ENCODE data around the gene MAP3K8.

Gene MAP3K8

GRCh38 chr10:30398788-30399187, 35.2 kb upstream of the MAP3K8 start:
- DNase-seq = no peak
- H3K36me3 ChIP-seq = no peaks in the 10 kb centered on the region
- no peaks in the 10 kb centered on the region for H3K4me1 ChIP-seq
- H3K27me3 ChIP-seq = peaks cover 10% of the 10 kb centered on the region; the same call in 1 of the 2 replicates
- no peak for TF ChIP-seq CTCF (IDR thresholded peaks at IDR 0.05; ENCODE audit: low read depth, low read length)
- no peaks in the 10 kb centered on the region for H3K9me3 ChIP-seq
- H3K4me3 ChIP-seq (ENCODE audit: low read depth, low read length) = no peak overlapping the region

GRCh38 chr10:30403494-30403893, 30.5 kb upstream of the MAP3K8 start:
- Histone ChIP-seq H3K4me3 (ENCODE audit: low read depth, low read length) (no peak overlapping the region), H3K27me3 (no peaks in the 10 kb centered on the region), H3K9me3 (no peaks in the 10 kb centered on the region), H3K36me3 (no peaks in the 10 kb centered on the region), H3K4me1 (no peaks in the 10 kb centered on the region)
- no peak for DNase-seq
- no peak for TF ChIP-seq CTCF (IDR thresholded peaks at IDR 0.05; ENCODE audit: low read depth, low read length)

- no peak for TF ChIP-seq CTCF (IDR thresholded peaks at IDR 0.05; ENCODE audit: low read depth, low read length)
- Histone ChIP-seq H3K27me3 (no peaks in the 10 kb centered on the region), H3K9me3 (no peaks in the 10 kb centered on the region), H3K4me1 (no peaks in the 10 kb centered on the region), H3K36me3 (no peaks in the 10 kb centered on the region), H3K4me3 (ENCODE audit: low read depth, low read length) (no peak overlapping the region)
- DNase-seq = no peak
Measured at GRCh38 chr10:30404540-30404939, 29.4 kb upstream of the MAP3K8 start.

DNA sequence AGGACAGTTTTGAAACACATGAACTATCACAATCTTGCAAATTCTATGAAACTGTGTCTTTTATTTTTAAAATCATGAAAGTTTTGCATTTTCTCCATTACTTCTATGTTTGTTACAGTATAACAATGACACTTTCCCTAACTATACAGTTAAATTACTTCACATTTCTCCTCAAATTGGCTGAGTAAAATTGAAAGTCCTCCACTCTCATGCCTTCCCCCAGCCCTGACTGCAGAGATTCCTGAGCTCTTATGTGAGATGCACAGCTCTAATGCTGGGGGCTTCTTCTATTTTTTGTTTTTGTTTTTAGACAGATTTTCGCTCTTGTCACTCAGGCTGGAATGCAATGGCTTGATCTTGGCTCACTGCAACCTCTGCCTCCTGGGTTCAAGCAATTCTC, 22.7 kb upstream of the MAP3K8 start:
- no peak for TF ChIP-seq CTCF (IDR thresholded peaks at IDR 0.05; ENCODE audit: low read depth, low read length)

DNA sequence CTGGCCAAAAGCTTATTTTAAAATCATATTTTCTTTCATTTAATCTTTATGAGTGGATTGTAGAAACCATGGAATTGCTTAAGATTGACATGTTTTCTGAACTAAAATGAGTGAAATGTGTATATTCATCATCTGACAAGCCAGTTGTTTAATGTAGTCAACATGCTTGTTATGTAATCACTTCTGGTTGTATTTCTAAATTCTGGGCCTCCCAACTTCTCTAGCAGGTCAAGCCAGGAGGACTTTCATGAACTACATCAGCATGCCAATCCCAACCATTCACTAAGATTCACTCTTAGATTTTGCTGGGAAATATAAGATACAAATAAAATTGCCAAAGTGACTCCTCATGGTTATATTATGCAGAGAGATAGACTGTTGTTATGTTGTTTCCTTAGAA, 21.1 kb upstream of the MAP3K8 start:
- no peak for DNase-seq
- H3K4me3 ChIP-seq (ENCODE audit: low read depth, low read length) = no peak overlapping the region
- H3K27me3 ChIP-seq = no peaks in the 10 kb centered on the region
- TF ChIP-seq CTCF (IDR thresholded peaks at IDR 0.05; ENCODE audit: low read depth, low read length) = no peak
- H3K4me1 ChIP-seq = no peaks in the 10 kb centered on the region
- no peaks in the 10 kb centered on the region for H3K9me3 ChIP-seq
- H3K36me3 ChIP-seq = no peaks in the 10 kb centered on the region

More for the DNA sequence above, 22.7 kb upstream of the MAP3K8 start:
- DNase-seq = no peak
- Histone ChIP-seq H3K27me3 (no peaks in the 10 kb centered on the region), H3K4me1 (no peaks in the 10 kb centered on the region), H3K4me3 (ENCODE audit: low read depth, low read length) (no peak overlapping the region), H3K36me3 (no peaks in the 10 kb centered on the region), H3K9me3 (no peaks in the 10 kb centered on the region)

- Histone ChIP-seq H3K4me1 (no peaks in the 10 kb centered on the region), H3K36me3 (no peaks in the 10 kb centered on the region), H3K4me3 (ENCODE audit: low read depth, low read length) (no peak overlapping the region), H3K27me3 (no peaks in the 10 kb centered on the region), H3K9me3 (no peaks in the 10 kb centered on the region)
- peak; percentile 78 for TF ChIP-seq CTCF (IDR thresholded peaks at IDR 0.05; ENCODE audit: low read depth, low read length)
- DNase-seq = no peak
Measured at GRCh38 chr10:30413996-30414576, 19.9 kb upstream of the MAP3K8 start.
